ENCODE results near the gene TLK1. TPM values are rescaled to one million over a fixed set of nuclear protein-coding genes. Genes with fewer than 3 reads are reported as not detected.
"Not testable (repeated sequence)": the region's sequence is repeated elsewhere in the genome, so short reads cannot be mapped to it uniquely, and the experiment has no call there.

TLK1 gene
- total RNA-seq, 1 experiment from 2014 or later = 101 TPM

GRCh38 chr2:171081649-171082111 is 79.0 kb downstream of the TLK1 start:
- no TSS peak for BruUV-seq (replicated peaks)
- intact Hi-C loops (cut with micrococcal nuclease; ENCODE audit: unreplicated experiment) = no loop called here
- Histone ChIP-seq H3K9me3 (ENCODE audit: insufficient read depth, low read depth) (no peaks in the 10 kb centered on the region), H3K9me2 (ENCODE audit: insufficient read depth) (no peaks in the 10 kb centered on the region), H3K4me3 (no peak overlapping the region), H2AFZ (no peak overlapping the region), H3K27me3 (ENCODE audit: insufficient read depth, low read depth) (no peaks in the 10 kb centered on the region), H3K79me2 (ENCODE audit: low read depth) (peaks cover 36% of the 10 kb centered on the region), H3K36me3 (ENCODE audit: low read depth) (0 out of 2 replicates have a peak, but pooled peaks cover 6% of the 10 kb centered on the region), H3K4me1 (replicated peaks; ENCODE audit: insufficient read depth) (no peaks in the 10 kb centered on the region), H3F3A (ENCODE audit: insufficient read depth, low read depth) (no peaks in the 10 kb centered on the region; the same call in 1 of the 2 replicates), H4K20me1 (ENCODE audit: insufficient read depth) (no peaks in the 10 kb centered on the region; the same call in 1 of the 2 replicates), H3K27ac (no peak overlapping the region), H3K4me2 (no peak overlapping the region)
- TF ChIP-seq EZH2 (IDR thresholded peaks at IDR 0.05; ENCODE audit: low read depth) (no peak), CTCF (conservative IDR thresholded peaks at IDR 0.05) (no peak)
- DNase-seq = no peak
- ChIA-PET POLR2A (ENCODE audit: unreplicated experiment) (interaction anchor here (0.6 kb wide), 1 partner anchor 612 kb away, joined by 3 read pairs; no protein-coding TSS in a partner anchor), CTCF (interaction anchor here (0.6 kb wide), 1 partner anchor 1573 kb away, joined by 3 read pairs; no protein-coding TSS in a partner anchor)

- TF ChIP-seq CTCF (conservative IDR thresholded peaks at IDR 0.05) = no peak
- no peak for TF ChIP-seq EZH2 (IDR thresholded peaks at IDR 0.05; ENCODE audit: low read depth)
- no peak overlapping the region for H3K27ac ChIP-seq
- H3F3A ChIP-seq (ENCODE audit: insufficient read depth, low read depth) = no peaks in the 10 kb centered on the region
- H2AFZ ChIP-seq = no peak overlapping the region
- no peak for DNase-seq
- H4K20me1 ChIP-seq (ENCODE audit: insufficient read depth) = no peaks in the 10 kb centered on the region; the same call in 1 of the 2 replicates
- H3K27me3 ChIP-seq (ENCODE audit: insufficient read depth, low read depth) = no peaks in the 10 kb centered on the region
- H3K9me3 ChIP-seq (ENCODE audit: insufficient read depth, low read depth) = no peaks in the 10 kb centered on the region
- ChIA-PET POLR2A (ENCODE audit: unreplicated experiment) (no interaction called here), CTCF (interaction anchor here (0.6 kb wide), 1 partner anchor 1365 kb away, joined by 6 read pairs; no protein-coding TSS in a partner anchor)
- H3K4me2 ChIP-seq = no peak overlapping the region
- H3K4me1 ChIP-seq (replicated peaks; ENCODE audit: insufficient read depth) = no peaks in the 10 kb centered on the region
- H3K79me2 ChIP-seq (ENCODE audit: low read depth) = peaks cover 27% of the 10 kb centered on the region
- H3K9me2 ChIP-seq (ENCODE audit: insufficient read depth) = no peaks in the 10 kb centered on the region
- BruUV-seq (replicated peaks) = no TSS peak
- no peak overlapping the region for H3K4me3 ChIP-seq
- 0 out of 2 replicates have a peak, but pooled peaks cover 6% of the 10 kb centered on the region for H3K36me3 ChIP-seq (ENCODE audit: low read depth)
- intact Hi-C loops (cut with micrococcal nuclease; ENCODE audit: unreplicated experiment) = no loop called here
Measured at GRCh38 chr2:171080607-171081006, 80.1 kb downstream of the TLK1 start.

GRCh38 chr2:171076422-171076821 is 84.3 kb downstream of the TLK1 start:
- H3K4me3 ChIP-seq; H3F3A ChIP-seq (ENCODE audit: insufficient read depth, low read depth); BruUV-seq (replicated peaks); H3K4me2 ChIP-seq; H3K4me1 ChIP-seq (replicated peaks; ENCODE audit: insufficient read depth); intact Hi-C loops (cut with micrococcal nuclease; ENCODE audit: unreplicated experiment); H3K9me2 ChIP-seq (ENCODE audit: insufficient read depth); H4K20me1 ChIP-seq (ENCODE audit: insufficient read depth); POLR2A ChIA-PET (ENCODE audit: unreplicated experiment); H3K79me2 ChIP-seq (ENCODE audit: low read depth); H2AFZ ChIP-seq; H3K27me3 ChIP-seq (ENCODE audit: insufficient read depth, low read depth); H3K27ac ChIP-seq; H3K9me3 ChIP-seq (ENCODE audit: insufficient read depth, low read depth); DNase-seq; CTCF ChIA-PET: not testable (repeated sequence)
- H3K36me3 ChIP-seq (ENCODE audit: low read depth) = 0 out of 2 replicates have a peak, but pooled peaks cover 10% of the 10 kb centered on the region

- H3K4me2 ChIP-seq = no peak overlapping the region
- ChIA-PET POLR2A (ENCODE audit: unreplicated experiment) (no interaction called here), CTCF (interaction anchor here (0.7 kb wide), 1 partner anchor 1153 kb away, joined by 10 read pairs; no protein-coding TSS in a partner anchor)
- TF ChIP-seq EZH2 (IDR thresholded peaks at IDR 0.05; ENCODE audit: low read depth) = no peak
- no peak for TF ChIP-seq CTCF (conservative IDR thresholded peaks at IDR 0.05)
- no peak overlapping the region for H3K4me3 ChIP-seq
- no peaks in the 10 kb centered on the region for H3K9me2 ChIP-seq (ENCODE audit: insufficient read depth)
- BruUV-seq (replicated peaks) = no TSS peak
- H3K27me3 ChIP-seq (ENCODE audit: insufficient read depth, low read depth) = no peaks in the 10 kb centered on the region
- no peaks in the 10 kb centered on the region for H3K9me3 ChIP-seq (ENCODE audit: insufficient read depth, low read depth)
- DNase-seq = no peak
- H3K4me1 ChIP-seq (replicated peaks; ENCODE audit: insufficient read depth) = no peaks in the 10 kb centered on the region
- H3K79me2 ChIP-seq (ENCODE audit: low read depth) = 0 out of 2 replicates have a peak, but pooled peaks cover 6% of the 10 kb centered on the region
- intact Hi-C loops (cut with micrococcal nuclease; ENCODE audit: unreplicated experiment) = no loop called here
- H4K20me1 ChIP-seq (ENCODE audit: insufficient read depth) = no peaks in the 10 kb centered on the region
- H3K27ac ChIP-seq = no peak overlapping the region
- H3F3A ChIP-seq (ENCODE audit: insufficient read depth, low read depth) = 0 out of 2 replicates have a peak, but pooled peaks cover 13% of the 10 kb centered on the region
- no peak overlapping the region for H2AFZ ChIP-seq
- H3K36me3 ChIP-seq (ENCODE audit: low read depth) = 0 out of 2 replicates have a peak, but pooled peaks cover 4% of the 10 kb centered on the region
Measured at GRCh38 chr2:171072164-171072563, 88.5 kb downstream of the TLK1 start.

Measured in PC-9 (cell line).